ENCODE measurements around the gene SLC6A17. TPM values are rescaled to one million over a fixed set of nuclear protein-coding genes. Genes with fewer than 3 reads are reported as not detected.

Gene SLC6A17
- total and polyA plus RNA-seq, 2 experiments from 2014 or later = 0.03 to 0.17 TPM

DNA sequence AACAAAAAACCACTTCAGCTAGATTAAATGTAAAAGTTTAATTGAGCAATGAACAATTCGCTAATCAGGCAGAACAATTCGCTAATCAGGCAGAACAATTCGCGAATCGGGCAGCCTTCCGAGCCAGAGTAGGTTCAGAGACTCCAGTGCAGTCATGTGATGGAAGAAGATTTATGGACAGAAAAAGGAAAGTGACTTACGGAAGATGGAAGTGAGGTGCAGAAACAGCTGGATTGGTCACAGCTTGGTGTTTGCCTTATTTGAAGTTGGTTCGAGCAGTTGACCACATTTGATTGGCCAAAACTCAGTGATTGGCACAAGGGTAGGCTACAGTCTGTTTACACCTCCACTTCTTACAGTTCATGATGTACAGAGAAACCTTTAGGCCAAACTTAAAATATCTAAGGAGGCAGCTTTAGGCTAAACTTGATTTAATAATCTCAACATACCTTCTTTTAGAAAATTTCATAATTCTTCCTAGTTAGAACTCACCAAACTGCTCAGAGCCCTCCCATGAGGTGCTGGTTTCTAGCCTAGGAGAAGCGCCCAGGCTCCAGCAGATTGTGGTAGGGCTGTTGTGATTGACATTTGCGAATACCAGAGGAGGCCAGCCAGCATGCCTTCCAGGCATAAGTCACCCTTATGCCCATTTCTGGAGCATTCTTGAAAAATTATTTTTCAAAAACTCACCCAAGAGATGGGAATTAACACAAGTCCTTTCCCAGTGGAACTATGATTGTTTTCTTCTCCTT is 37.0 kb downstream of the SLC6A17 start (continued):
- TF ChIP-seq EZH2phosphoT487 (IDR thresholded peaks at IDR 0.05; ENCODE audit: unreplicated experiment) = no peak
- TF ChIP-seq ZNF331 (CRISPR knock-in tag; IDR thresholded peaks at IDR 0.05; ENCODE audit: low read depth) = no peak
- TF ChIP-seq ZNF114 (CRISPR knock-in tag; IDR thresholded peaks at IDR 0.05) = no peak

DNA sequence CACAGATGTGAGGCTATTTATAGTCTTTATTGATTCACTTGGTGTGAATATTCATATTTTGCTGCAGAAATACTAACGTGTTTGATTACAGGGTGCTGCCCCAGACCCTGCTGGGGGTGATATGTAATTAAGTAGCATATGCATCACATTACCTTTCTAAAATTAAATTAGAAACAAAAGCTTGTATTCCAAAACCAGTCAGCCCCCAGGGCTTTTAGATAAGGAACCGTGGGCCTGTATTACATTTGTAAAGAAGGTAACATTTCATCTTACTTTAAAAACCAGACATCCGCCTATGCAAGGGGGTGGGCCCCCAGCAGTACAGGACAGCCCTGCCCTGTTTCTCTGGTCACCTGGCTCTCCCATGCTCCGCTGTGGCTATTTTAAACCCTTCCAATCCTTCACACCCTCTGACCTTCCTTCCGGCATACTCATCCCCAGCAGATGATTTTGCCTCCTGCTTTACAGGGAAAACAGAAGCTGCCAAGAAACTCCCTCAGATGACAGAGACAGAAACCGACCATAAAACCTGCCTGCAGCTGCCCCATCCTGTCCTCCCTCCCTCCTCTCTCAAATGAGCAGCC is 37.8 kb downstream of the SLC6A17 start:
- Histone ChIP-seq H3K4me2 (no peak overlapping the region), H2AFZ (no peak overlapping the region), H3K36me3 (ENCODE audit: insufficient read depth) (no peaks in the 10 kb centered on the region), H3K27me3 (ENCODE audit: insufficient read depth) (no peaks in the 10 kb centered on the region), H4K20me1 (replicated peaks; ENCODE audit: insufficient read depth) (no peaks in the 10 kb centered on the region), H3K4me3 (no peak overlapping the region), H3K9me2 (ENCODE audit: insufficient read depth) (no peaks in the 10 kb centered on the region), H3F3A (replicated peaks; ENCODE audit: low read depth) (no peaks in the 10 kb centered on the region), H3K79me2 (replicated peaks; ENCODE audit: insufficient read depth) (no peaks in the 10 kb centered on the region), H3K27ac (ENCODE audit: low read depth) (no peak overlapping the region), H3K4me1 (ENCODE audit: insufficient read depth) (no peaks in the 10 kb centered on the region)
- Mint-ChIP-seq H3K27me3 (ENCODE audit: insufficient read depth, low read depth, poor library complexity) (peaks cover 7% of the 10 kb centered on the region), H3K36me3 (ENCODE audit: low read depth) (no peaks in the 10 kb centered on the region), H3K27ac (no peak overlapping the region), H3K4me3 (no peak overlapping the region), H3K9me3 (no peaks in the 10 kb centered on the region), H3K4me1 (peaks cover 15% of the 10 kb centered on the region; the same call in 2 of the 3 replicates)
- no peak for DNase-seq (ENCODE audit: low spot score)
- ATAC-seq = no peak
- TF ChIP-seq, protein P1, sequence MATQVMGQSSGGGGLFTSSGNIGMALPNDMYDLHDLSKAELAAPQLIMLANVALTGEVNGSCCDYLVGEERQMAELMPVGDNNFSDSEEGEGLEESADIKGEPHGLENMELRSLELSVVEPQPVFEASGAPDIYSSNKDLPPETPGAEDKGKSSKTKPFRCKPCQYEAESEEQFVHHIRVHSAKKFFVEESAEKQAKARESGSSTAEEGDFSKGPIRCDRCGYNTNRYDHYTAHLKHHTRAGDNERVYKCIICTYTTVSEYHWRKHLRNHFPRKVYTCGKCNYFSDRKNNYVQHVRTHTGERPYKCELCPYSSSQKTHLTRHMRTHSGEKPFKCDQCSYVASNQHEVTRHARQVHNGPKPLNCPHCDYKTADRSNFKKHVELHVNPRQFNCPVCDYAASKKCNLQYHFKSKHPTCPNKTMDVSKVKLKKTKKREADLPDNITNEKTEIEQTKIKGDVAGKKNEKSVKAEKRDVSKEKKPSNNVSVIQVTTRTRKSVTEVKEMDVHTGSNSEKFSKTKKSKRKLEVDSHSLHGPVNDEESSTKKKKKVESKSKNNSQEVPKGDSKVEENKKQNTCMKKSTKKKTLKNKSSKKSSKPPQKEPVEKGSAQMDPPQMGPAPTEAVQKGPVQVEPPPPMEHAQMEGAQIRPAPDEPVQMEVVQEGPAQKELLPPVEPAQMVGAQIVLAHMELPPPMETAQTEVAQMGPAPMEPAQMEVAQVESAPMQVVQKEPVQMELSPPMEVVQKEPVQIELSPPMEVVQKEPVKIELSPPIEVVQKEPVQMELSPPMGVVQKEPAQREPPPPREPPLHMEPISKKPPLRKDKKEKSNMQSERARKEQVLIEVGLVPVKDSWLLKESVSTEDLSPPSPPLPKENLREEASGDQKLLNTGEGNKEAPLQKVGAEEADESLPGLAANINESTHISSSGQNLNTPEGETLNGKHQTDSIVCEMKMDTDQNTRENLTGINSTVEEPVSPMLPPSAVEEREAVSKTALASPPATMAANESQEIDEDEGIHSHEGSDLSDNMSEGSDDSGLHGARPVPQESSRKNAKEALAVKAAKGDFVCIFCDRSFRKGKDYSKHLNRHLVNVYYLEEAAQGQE (IDR thresholded peaks at IDR 0.05; ENCODE audit: unreplicated experiment) = no peak
- TF ChIP-seq ETS1 (IDR thresholded peaks at IDR 0.05) = no peak
- TF ChIP-seq NANOG (IDR thresholded peaks at IDR 0.05; ENCODE audit: borderline replicate concordance) = no peak
- no peak for TF ChIP-seq EZH2phosphoT487 (IDR thresholded peaks at IDR 0.05; ENCODE audit: unreplicated experiment)
- no peak for TF ChIP-seq CTCF (conservative IDR thresholded peaks at IDR 0.05; ENCODE audit: low read depth in 2 of 2)
- no peak for TF ChIP-seq ZNF462 (CRISPR knock-in tag; IDR thresholded peaks at IDR 0.05)
- no peak for TF ChIP-seq CREB1 (CRISPR knock-in tag; IDR thresholded peaks at IDR 0.05; ENCODE audit: low read depth)

All from GM23338 (cell line).